ENCODE measurements around the gene TIGD6. TPM values are rescaled to one million over a fixed set of nuclear protein-coding genes. Genes with fewer than 3 reads are reported as not detected.

Gene TIGD6
- total RNA-seq (2022; extraction: Qiagen RNA extraction; ENCODE audit: low read depth): 5.2 to 8.2 TPM (median 5.8 TPM) in 5 replicates

DNA sequence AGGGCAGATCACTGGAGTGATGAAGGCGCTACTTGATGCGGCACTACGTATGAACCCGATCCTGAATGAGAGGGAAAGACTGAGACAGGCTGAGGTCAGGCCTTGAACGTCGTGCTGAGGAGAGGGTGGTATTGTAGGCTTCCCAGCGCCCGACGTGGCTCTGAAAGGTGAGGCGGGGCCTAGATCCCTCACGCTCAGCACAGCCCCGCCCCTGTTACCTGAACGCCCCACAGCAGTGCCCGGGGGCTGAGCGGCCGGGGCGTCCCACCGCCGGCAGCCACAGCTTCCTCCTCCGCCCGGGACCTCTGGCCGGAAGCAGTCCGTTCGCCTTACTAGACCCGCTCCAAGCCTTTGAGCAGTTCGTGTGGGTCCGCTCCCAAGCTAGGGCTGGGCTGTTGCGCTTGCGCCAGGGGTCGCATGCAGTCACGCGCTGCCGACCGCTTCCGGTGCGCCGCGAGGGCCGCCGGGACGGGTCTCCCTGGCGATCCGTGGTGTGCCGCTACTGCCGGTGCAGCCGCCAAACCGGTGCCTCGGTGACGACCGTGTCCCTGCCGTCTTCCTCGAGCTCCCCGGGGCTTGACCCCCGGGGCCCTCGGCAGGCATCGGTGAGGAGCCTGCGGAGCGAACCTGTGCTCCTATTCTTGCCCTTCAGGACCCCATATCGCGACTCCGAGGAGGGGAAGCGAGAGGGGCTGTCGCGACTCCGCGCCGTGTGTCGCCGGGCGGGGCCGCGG is at the start of gene TIGD6, which contains the start of gene HMGXB3:
Gene TIGD6 (minus strand): TSS at position 399 of the 734 bp plus-strand sequence. CDS start 4,306 bp downstream, outside the sequence.
Gene HMGXB3 (plus strand): TSS at position 484 of the 734 bp plus-strand sequence. CDS start 4,114 bp downstream, outside the sequence.

GRCh38 chr5:149960272-149961185 is 39.9 kb downstream of the TIGD6 start, which contains the start of gene SLC26A2:
TSS of gene SLC26A2 (plus strand) at chr5:149960758. CDS start at chr5:149977653, 16,895 bp downstream.

DNA sequence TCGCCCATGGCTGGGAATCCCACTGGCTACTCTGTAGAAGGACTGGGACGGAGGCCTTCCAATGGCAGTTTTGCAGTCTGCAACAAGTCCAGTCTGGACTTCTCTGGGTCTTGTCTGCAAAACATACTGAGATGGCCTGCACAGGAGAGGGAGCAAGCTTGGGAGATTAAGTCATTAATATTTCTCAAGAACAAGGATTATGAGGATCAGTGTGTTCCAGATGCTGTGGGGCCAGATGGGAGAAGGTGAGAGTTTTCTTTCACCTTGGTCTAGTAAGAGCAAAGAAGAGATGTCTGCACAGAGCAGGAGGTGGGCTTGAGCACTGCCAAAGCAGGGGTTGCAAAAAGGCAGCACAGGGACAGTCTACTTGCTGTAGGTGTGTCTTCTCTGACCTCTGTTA is 55.8 kb downstream of the TIGD6 start, which contains the start of gene PDE6A:
Gene PDE6A (minus strand): TSS at position 128 of the 400 bp plus-strand sequence. CDS start 120 bp downstream, at position 8.

Other genes with a start within 250 kb of the TIGD6 start
- 0.19 to 0.38 TPM (median 0.25 TPM) in 5 replicates for gene PDE6A, start 55.9 kb downstream of the TIGD6 start, total RNA-seq (2022; extraction: Qiagen RNA extraction; ENCODE audit: low read depth)
- gene SLC26A2, start 39.9 kb downstream of the TIGD6 start, total RNA-seq (2022; extraction: Qiagen RNA extraction; ENCODE audit: low read depth): 24.1 to 59.9 TPM (median 50.6 TPM) in 5 replicates
- 25.1 to 34.0 TPM (median 32.9 TPM) in 5 replicates for gene HMGXB3, start 85 bp upstream of the TIGD6 start, total RNA-seq (2022; extraction: Qiagen RNA extraction; ENCODE audit: low read depth)
- 0.06 to 0.33 TPM (median 0.15 TPM) in 4 of 5 replicates, not detected in the other for gene CSF1R, start 85.9 kb upstream of the TIGD6 start, total RNA-seq (2022; extraction: Qiagen RNA extraction; ENCODE audit: low read depth)
- 0.13 to 1.0 TPM (median 0.47 TPM) in 5 replicates for gene PDGFRB, start 155.2 kb upstream of the TIGD6 start, total RNA-seq (2022; extraction: Qiagen RNA extraction; ENCODE audit: low read depth)
- gene CDX1, start 166.1 kb upstream of the TIGD6 start, total RNA-seq (2022; extraction: Qiagen RNA extraction; ENCODE audit: low read depth): not detected in 5 replicates
- 0.04 TPM in 2 of 5 replicates, not detected in the others for gene SLC6A7, start 189.4 kb upstream of the TIGD6 start, total RNA-seq (2022; extraction: Qiagen RNA extraction; ENCODE audit: low read depth)